ENCODE measurements around the gene PARVB.

Gene PARVB

DNA sequence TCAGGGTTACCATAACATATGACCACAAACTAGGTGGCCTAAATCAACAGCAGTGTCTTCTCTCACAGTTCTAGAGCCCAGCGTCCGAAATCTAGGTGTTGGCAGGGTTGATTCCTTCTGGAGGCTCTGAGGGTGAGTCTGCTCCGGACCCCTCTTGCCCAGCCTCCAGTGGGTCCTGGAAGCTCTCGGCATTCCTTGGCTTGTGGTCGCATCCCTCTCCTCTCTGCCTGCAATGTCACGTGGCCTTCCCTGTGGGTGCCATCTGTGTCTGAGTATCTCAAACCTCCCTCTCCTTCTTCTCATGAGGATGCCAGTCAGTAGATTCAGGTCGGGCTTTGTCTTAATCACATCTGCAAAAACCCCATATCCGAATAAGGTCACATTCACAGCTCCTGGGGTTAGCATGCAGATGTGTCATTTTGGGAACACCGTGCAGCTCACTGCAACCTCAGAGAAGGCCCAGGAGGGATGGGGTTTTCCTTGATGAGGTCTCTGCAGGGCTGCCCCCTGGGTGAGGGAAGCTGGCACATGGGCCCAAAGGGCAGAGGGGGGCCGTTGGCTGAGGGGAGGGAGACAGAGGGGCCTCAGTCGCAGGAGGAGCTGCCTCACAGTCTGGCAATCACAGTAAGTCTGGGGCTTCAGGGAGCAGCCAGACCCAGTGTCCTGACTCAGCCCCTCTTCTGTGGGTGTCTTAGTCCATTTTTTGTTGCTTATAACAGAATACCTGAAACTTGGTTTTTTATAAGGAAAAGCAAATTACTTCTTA lies 197.8 kb downstream of the PARVB start:
- DNase-seq = no peak

All from C1 segment of cervical spinal cord (tissue), 14 donors.